ENCODE data around the gene C5AR2.
"Not testable (repeated sequence)": the region's sequence is repeated elsewhere in the genome, so short reads cannot be mapped to it uniquely, and the experiment has no call there.

Gene C5AR2

GRCh38 chr19:47365455-47365854, 33.5 kb downstream of the C5AR2 start:
- DNase-seq, result not testable (repeated sequence)

GRCh38 chr19:47370045-47370611, 38.2 kb downstream of the C5AR2 start:
- DNase-seq, result peak; percentile 66

DNA sequence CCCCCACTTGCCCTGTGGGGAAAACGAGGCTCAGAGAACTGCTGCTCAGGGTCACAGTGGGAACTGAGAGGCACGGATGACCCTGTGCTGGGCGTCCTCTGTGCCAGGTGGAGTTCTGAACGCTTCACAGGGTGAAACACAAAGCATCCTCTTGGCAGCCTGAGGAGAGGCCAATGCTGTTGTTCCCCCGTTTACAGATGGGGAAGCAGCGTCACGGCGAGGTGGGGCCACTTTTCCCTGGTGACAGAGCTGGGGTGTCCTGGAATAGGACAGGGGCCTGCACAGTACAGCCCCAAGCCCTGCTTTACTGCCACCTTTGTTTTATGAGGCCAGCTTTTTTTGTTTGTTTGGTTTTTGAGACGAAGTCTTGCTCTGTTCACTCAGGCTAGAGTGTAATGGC, 39.3 kb downstream of the C5AR2 start:
- no peak for DNase-seq

DNA sequence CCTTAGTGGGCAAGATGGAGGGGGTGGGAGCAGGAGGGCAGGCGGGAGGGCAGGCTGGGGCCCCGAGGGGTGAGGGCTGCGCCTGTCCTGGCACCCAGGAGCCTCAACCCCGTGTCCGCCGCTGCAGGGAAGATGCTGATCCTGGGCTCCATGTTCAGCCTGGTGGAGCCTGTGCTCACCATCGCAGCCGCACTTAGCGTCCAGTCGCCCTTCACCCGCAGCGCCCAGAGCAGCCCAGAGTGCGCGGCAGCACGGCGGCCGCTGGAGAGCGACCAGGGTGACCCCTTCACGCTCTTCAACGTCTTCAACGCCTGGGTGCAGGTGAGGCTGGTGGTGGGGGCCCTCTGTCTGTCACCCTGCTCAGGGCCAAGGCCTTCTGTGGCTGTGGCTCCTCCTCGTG, 40.6 kb downstream of the C5AR2 start:
- DNase-seq, result no peak

DNA sequence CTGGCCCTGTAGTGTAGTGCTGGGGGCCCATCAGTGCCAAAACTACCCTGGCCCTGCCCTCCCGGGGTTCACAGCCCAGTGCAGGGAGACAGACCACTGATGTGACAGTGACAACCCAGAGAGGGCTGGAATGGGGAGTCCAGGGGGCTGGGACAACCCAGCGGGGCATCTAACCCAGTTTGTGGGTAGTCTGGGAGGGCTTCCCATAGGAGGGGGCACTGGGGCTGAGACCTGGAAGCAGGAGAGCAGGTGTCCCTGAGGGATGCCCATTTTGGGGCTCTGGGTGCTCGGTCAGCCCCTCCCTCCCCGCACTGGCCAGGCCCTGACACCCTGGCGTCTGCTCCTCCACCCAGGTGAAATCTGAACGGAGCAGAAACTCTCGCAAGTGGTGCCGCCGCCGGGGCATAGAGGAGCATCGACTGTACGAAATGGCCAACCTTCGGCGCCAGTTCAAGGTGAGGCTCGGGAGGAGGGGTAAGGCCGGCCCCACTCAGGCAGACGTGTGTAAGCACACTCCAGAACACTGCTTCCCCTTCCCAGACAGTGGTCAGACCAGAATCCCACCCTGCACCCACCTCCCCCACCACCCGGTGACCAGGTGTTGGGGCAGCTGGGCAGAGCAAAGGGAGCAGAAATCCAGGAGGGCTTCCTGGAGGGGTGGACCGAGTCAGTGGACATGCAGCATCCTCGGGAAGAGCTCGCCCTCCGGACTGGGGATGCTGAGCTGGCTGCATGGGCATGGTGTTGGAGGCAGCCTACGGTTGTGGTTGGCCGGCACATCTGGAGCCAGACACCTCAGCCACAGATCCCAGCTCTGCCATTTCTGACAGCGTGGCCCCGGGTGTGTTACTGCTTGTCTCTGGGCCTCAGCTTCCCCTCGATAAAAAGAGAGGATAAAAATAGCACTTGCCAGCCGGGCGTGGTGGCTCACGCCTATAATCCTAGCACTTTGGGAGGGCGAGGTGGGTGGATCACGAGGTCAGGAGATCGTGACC, 41.6 kb downstream of the C5AR2 start:
- no peak for DNase-seq

- no peak for DNase-seq
These were observed 43.1 kb downstream of the C5AR2 start for GRCh38 chr19:47374876-47375693.

GRCh38 chr19:47375694-47376588, 44.0 kb downstream of the C5AR2 start:
- DNase-seq, result no peak

DNA sequence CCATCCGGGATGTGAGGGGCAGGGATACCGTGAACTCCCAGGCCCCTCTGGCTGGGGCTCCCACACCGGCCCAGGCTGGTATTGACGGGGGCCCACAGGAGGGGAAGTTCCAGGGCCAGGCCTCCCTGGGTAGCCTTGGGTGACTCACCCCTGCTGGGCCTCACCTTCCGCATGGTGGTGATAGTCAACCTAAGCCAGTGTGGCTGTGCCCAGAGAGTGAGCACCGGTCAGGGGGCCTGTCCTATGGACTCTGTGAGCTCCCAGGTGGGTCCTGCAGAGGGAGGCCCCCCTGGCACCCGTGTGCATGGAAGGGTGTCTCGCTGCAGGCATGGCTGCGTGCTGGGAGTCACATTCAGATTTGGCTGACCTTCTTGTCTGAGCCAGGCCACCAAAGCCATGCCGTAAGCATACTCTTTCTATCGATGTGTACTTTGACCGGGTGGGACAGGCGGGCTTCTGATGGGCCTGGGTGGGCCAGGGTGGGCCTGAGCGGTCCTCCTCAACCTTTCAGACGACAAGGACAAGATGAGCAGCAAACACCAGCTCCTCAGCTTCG, 44.7 kb downstream of the C5AR2 start:
- DNase-seq, result no peak

GRCh38 chr19:47377208-47377701, 45.3 kb downstream of the C5AR2 start:
- no peak for DNase-seq

DNA sequence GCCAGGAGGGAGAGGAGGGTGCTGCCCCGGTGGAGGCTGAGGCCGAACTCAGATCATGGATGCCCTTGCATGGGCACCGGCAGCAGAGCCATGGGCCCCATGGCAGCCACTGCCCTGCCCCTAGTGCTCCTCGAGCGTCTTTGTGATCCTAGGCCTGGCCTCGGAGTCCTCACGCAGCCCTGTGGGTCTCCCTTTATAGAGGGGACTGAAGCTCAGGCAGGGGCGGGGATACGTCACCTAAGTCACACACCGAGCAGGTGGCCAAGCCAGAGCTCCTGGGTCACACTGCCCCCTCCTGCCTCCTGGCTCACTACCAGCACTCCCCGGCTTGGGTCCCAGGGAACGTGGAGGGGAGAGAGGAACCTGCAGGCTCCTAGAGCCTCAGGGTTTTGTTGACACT, 45.8 kb downstream of the C5AR2 start:
- no peak for DNase-seq

- no peak for DNase-seq
These were observed 46.3 kb downstream of the C5AR2 start for GRCh38 chr19:47378246-47378645.

GRCh38 chr19:47379381-47379938, 47.5 kb downstream of the C5AR2 start:
- DNase-seq, result no peak

GRCh38 chr19:47380559-47380958, 48.6 kb downstream of the C5AR2 start:
- no peak for DNase-seq

GRCh38 chr19:47381121-47381520, 49.1 kb downstream of the C5AR2 start:
- DNase-seq, result no peak

DNA sequence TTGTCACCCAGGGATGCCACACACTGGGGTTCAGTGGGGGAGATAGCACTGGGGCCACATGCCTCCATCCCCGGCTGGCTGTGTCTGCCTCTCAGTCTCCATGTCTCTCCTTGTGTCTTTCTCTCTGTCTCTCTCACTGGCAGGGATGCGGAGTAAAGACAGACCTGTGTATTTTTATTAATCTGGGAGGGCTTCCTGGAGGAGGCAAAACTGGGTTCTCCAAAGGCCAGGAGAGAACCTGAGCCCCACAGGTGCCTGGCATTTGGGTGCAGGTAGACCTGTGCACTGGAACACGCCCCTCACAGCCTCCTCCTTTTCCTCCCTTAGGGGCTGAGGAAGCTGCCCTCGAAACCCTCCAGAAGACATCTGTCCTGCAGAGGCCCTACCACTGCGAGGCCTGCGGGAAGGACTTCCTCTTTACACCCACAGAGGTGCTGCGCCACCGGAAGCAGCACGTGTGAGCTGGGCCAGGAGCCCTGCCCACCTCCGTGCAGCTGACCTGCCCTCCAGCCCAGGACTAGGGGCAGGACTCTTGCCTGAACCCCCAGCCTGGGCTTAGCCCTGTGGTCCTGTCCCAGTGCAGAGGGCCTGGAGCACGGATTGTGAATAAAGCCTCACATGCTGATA, 49.8 kb downstream of the C5AR2 start:
- peak; percentile 59 for DNase-seq

- DNase-seq, result not testable (repeated sequence)
These were observed 51.9 kb downstream of the C5AR2 start for GRCh38 chr19:47383890-47384289.

DNA sequence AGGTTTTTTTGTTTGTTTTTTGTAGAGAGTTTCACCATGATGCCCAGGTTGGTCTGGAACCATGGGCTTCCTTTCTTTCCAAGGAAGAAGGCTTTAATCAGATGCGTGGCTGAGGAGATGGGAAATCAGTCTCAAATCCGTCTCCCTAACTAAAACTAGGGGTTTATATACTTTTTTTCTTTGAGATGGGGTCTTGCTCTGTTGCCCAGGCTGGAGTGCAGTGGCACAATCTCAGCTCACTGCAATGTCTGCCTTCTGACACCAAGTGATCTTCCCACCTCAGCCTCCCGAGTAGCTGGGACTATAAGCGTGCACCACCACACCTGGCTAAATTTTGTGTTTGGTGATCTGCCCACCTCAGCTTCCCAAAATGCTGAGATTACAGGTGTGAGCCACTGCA, 52.6 kb downstream of the C5AR2 start:
- DNase-seq, result not testable (repeated sequence)

DNA sequence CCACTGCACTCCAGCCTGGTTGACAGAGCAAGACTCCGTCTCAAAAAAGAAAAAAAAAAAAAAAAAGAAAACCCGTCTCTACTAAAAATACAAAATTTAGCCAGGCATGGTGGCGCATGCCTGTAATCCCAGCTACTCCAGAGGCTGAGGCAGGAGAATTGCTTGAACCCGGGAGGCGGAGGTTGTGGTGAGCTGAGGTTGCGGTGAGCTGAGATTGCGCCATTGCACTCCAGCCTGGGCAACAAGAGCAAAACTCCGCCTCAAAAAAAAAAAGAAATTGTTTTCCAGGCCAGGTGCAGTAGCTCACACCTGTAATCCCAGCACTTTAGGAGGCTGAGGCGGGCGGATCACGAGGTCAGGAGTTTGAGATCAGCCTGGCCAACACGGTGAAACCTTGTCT, 54.6 kb downstream of the C5AR2 start:
- DNase-seq, result not testable (repeated sequence)

DNA sequence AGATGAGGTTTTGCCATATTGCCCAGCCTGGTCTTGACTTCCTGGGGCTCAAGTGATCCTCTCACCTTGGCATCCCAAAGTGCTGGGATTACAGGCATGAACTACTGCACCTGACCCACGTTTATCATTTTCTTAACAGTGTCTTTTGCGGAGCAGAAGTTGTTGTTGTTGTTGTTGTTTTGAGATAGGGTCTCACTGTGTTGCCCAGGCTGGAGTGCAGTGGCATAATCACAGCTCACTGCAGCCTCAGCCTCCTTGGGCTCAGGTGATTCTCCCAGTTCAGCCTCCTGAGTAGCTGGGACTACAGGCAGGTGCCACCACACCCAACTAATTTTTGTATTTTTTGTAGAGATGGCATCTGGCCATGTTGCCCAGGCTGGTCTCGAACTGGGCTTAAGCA, 55.6 kb downstream of the C5AR2 start:
- DNase-seq, result not testable (repeated sequence)

- DNase-seq, result peak; percentile 49
These were observed 56.7 kb downstream of the C5AR2 start for GRCh38 chr19:47388721-47389120.

GRCh38 chr19:47389150-47389556, 57.2 kb downstream of the C5AR2 start:
- DNase-seq, result peak; percentile 83

Measured in GF-D8 (cell line).